HepG2 (cell line): Measurements from ENCODE around the gene NSD2. TPM values are rescaled to one million over a fixed set of nuclear protein-coding genes. Genes with fewer than 3 reads are reported as not detected.
A peak's percentile ranks its signal among the peaks of the same experiment; 100 is the strongest.

Source experiments
- ARID4A ChIP-seq: sonication (generic); formaldehyde crosslinking; IDR thresholded peaks from 2 replicates; pipeline ENCODE4 v1.5.0; 2020; ENCODE audit warnings: mild to moderate bottlenecking, missing genetic modification reagents, borderline replicate concordance
- E2F2 ChIP-seq: sonication (generic); formaldehyde crosslinking; IDR thresholded peaks from 2 replicates; pipeline ENCODE4 v1.4.0; 2020; ENCODE audit warnings: missing genetic modification reagents, borderline replicate concordance
- GATA4 ChIP-seq: sonication (generic); IDR thresholded peaks from 2 replicates; pipeline ENCODE4 v1.6.1; 2016; ENCODE audit warnings: antibody characterized with exemption, low read depth, borderline replicate concordance
- GMEB1 ChIP-seq: sonication (generic); formaldehyde crosslinking; IDR thresholded peaks from 2 replicates; pipeline ENCODE4 v1.5.1; 2020; ENCODE audit warnings: missing genetic modification reagents, mild to moderate bottlenecking, borderline replicate concordance
- MTA1 ChIP-seq: sonication (generic); formaldehyde crosslinking; IDR thresholded peaks from 2 replicates; pipeline ENCODE4 v1.4.0; 2020; ENCODE audit warnings: missing genetic modification reagents, mild to moderate bottlenecking, borderline replicate concordance
- RFXANK ChIP-seq: IDR thresholded peaks from 2 replicates; pipeline ENCODE4 v1.6.1; 2016
- RXRA ChIP-seq: sonication (generic); formaldehyde crosslinking; IDR thresholded peaks from 2 replicates; pipeline ENCODE4 v1.5.1; 2020; ENCODE audit warnings: missing genetic modification reagents
- RXRB ChIP-seq: IDR thresholded peaks from 2 replicates; pipeline ENCODE4 v1.6.1; 2016; ENCODE audit warnings: borderline replicate concordance, missing genetic modification reagents, missing compliant biosample characterization
- SAP130 ChIP-seq: IDR thresholded peaks from 2 replicates; pipeline ENCODE4 v1.6.1; 2016; ENCODE audit warnings: low read depth
- YY1 ChIP-seq: IDR thresholded peaks from 2 replicates; pipeline ENCODE4 v1.6.1; 2011; ENCODE audit warnings: low read length, low read depth, moderate library complexity, mild to moderate bottlenecking; ENCODE audit not compliant: insufficient read depth, insufficient replicate concordance
- ZBTB20 ChIP-seq: sonication (generic); formaldehyde crosslinking; IDR thresholded peaks from 2 replicates; pipeline ENCODE4 v1.8.1; 2023; ENCODE audit warnings: missing genetic modification reagents, low read depth, mild to moderate bottlenecking, borderline replicate concordance
- ZBTB37 ChIP-seq: sonication (generic); formaldehyde crosslinking; IDR thresholded peaks from 2 replicates; pipeline ENCODE4 v1.4.0; 2020; ENCODE audit warnings: mild to moderate bottlenecking, missing genetic modification reagents
- ZBTB4 ChIP-seq: sonication (generic); formaldehyde crosslinking; IDR thresholded peaks from 2 replicates; pipeline ENCODE4 v1.4.0; 2020; ENCODE audit warnings: missing genetic modification reagents, mild to moderate bottlenecking, borderline replicate concordance
- ZKSCAN1 ChIP-seq: fragments of 150-350 bp; IDR thresholded peaks from 2 replicates; pipeline ENCODE4 v1.6.1; 2014; ENCODE audit warnings: low read length
- ZNF567 ChIP-seq: sonication (generic); formaldehyde crosslinking; IDR thresholded peaks from 2 replicates; pipeline ENCODE4 v1.8.1; 2023; ENCODE audit warnings: mild to moderate bottlenecking, missing genetic modification reagents, borderline replicate concordance
- polyA plus RNA-seq, 8 experiments: library from polyadenylated mRNA; depleted of rRNA in 3 of 8; stranded (reverse) in 7 of 8; unstranded in 1 of 8; fragments of >200 nt; fragmentation: Illumina TruSeq in 4 of 8; extraction: Trizol in 4 of 8; gene quantifications; 2 replicates each; pipeline versions ENCODE4 v1.2.1 to v1.2.3, GENCODE V29; 2011 to 2016; ENCODE audit warnings: low read depth in 4 of 8, missing spikeins in 1 of 8, mixed read lengths in 1 of 8; ENCODE audit not compliant: insufficient read depth in 1 of 8
- total RNA-seq, 5 experiments: library from RNA; depleted of rRNA; stranded (reverse); fragments of >200 nt; fragmentation: Illumina TruSeq; extraction: Trizol; gene quantifications; 2 replicates each; pipeline ENCODE4 v1.2.3, GENCODE V29; 2016; ENCODE audit warnings: low read depth in 1 of 5

Gene NSD2
- total and polyA plus RNA-seq, 2 of the 13 experiments (the other 11 are each of a cell fraction or from before 2014, with no cell fraction given), result 22.0 to 65.9 TPM

- TF ChIP-seq E2F2 (CRISPR knock-in tag) (no peak), ARID4A (CRISPR knock-in tag) (peak; percentile 30; the same call in 1 of the 2 replicates), ZKSCAN1 (no peak), GMEB1 (no peak), MTA1 (CRISPR knock-in tag) (0 out of 2 replicates have a peak, but pooled peaks have one; percentile 28), RXRB (0 out of 2 replicates have a peak, but pooled peaks have one; percentile 31), ZBTB4 (CRISPR knock-in tag) (peak; percentile 44; the same call in 1 of the 2 replicates), ZNF567 (0 out of 2 replicates have a peak, but pooled peaks have one; percentile 49), RFXANK (CRISPR knock-in tag) (no peak), SAP130 (CRISPR knock-in tag) (peak; percentile 47; the same call in 1 of the 2 replicates), ZBTB37 (CRISPR knock-in tag) (no peak), ZBTB20 (CRISPR knock-in tag) (no peak), YY1 (peak; percentile 17), RXRA (0 out of 2 replicates have a peak, but pooled peaks have one; percentile 30), GATA4 (no peak)
Measured at GRCh38 chr4:1899149-1900086, 28.2 kb downstream of the NSD2 start (continued).
